ENCODE data around the gene SRP72.

GRCh38 chr4:56433280-56433679, 34.1 kb upstream of the SRP72 start:
- TF ChIP-seq CTCF (IDR thresholded peaks at IDR 0.05): no peak
- TF ChIP-seq POLR2A (IDR thresholded peaks at IDR 0.05): no peak

All from body of pancreas (tissue), 4 donors.